KOPT-K1 (cell line): ENCODE measurements around the gene KLK4.

ENCODE experiments used
- H3K27ac ChIP-seq: fragments of 200-600 bp; sonication (generic); 2 replicates; pipeline ENCODE4 v1.5.1; 2016; ENCODE audit warnings: antibody characterized with exemption, mild to moderate bottlenecking, low read depth, low read length; ENCODE audit not compliant: poor library complexity, severe bottlenecking
- H3K36me3 ChIP-seq: fragments of 200-600 bp; sonication (generic); 2 replicates; pipeline ENCODE4 v1.5.1; 2017; ENCODE audit warnings: antibody characterized with exemption, mild to moderate bottlenecking, low read length, moderate library complexity; ENCODE audit not compliant: insufficient read depth
- H3K9me3 ChIP-seq: fragments of 200-600 bp; sonication (generic); 2 replicates; pipeline ENCODE4 v1.5.1; 2017; ENCODE audit warnings: antibody characterized with exemption, low read length, mild to moderate bottlenecking; ENCODE audit not compliant: insufficient read depth, poor library complexity, severe bottlenecking

Gene KLK4

DNA sequence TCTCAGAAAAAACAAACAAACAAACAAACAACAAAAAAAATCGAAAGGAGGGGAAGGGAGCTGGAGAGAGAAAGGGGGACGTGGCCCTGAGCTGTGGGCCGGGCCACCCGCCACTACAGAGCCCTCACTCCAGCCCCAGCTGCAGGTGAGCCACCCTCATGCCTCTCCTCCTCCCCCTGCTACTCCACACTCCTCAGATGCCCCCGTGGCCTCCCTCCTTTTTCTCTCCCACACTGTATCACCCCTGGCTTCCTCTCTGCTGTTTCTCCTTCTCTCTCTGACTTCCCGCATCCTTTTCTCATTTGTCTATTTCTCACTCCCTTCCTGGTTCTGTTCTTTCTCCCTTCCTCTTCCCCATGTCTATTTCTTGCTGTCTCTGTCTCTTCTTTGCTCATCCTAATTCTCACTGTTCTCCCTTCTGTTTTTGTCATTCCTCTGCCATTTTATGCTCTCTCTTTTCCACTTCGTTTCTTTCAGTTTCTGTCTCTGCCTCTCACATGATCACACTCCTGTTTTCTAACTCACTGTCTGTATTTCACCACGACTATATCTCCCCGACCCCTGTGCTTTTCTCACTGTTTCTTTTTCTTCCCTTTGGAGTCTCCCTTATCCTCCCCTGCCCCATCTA is 35.3 kb downstream of the KLK4 start:
- Histone ChIP-seq H3K36me3 (no peaks in the 10 kb centered on the region), H3K27ac (no peak overlapping the region), H3K9me3 (no peaks in the 10 kb centered on the region)

DNA sequence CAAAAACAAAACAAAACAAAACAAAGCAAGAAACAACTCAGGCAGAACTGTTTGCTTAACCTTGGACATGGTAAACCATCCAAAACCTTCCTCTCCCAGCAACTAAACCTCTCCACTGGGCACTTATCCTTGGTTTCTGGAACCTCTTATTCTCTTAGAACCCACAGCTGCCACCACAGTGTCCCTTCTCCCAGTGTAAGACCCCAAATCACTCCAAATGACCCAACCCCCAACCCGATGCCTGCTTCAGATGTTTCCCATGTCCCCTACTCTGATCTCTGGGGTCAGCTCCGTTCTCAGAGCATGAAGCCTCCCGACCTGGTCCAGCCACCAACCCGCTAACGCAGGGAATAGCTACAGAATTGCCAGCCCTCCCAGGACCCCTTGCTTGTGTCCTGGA is 37.0 kb downstream of the KLK4 start:
- no peak overlapping the region for H3K27ac ChIP-seq
- no peaks in the 10 kb centered on the region for H3K9me3 ChIP-seq
- H3K36me3 ChIP-seq: no peaks in the 10 kb centered on the region

DNA sequence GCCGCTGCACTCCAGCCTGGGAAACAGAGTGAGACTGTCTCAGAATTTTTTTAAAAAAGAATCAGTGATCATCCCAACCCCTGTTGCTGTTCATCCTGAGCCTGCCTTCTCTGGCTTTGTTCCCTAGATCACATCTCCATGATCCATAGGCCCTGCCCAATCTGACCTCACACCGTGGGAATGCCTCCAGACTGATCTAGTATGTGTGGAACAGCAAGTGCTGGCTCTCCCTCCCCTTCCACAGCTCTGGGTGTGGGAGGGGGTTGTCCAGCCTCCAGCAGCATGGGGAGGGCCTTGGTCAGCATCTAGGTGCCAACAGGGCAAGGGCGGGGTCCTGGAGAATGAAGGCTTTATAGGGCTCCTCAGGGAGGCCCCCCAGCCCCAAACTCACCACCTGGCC is 38.1 kb downstream of the KLK4 start, which contains the start of gene KLK2:
TSS of gene KLK2 (plus strand) at position 384 of the 400 bp plus-strand sequence. CDS start 35 bp downstream, outside the sequence.
- H3K27ac ChIP-seq: no peak within 1 kb of the TSS
- H3K36me3 ChIP-seq: no peaks in the 10 kb centered on the region
- H3K9me3 ChIP-seq: no peaks in the 10 kb centered on the region

- Histone ChIP-seq H3K36me3 (no peaks in the 10 kb centered on the region), H3K27ac (no peak overlapping the region)
Measured at GRCh38 chr19:50870417-50871089, 40.6 kb downstream of the KLK4 start.

DNA sequence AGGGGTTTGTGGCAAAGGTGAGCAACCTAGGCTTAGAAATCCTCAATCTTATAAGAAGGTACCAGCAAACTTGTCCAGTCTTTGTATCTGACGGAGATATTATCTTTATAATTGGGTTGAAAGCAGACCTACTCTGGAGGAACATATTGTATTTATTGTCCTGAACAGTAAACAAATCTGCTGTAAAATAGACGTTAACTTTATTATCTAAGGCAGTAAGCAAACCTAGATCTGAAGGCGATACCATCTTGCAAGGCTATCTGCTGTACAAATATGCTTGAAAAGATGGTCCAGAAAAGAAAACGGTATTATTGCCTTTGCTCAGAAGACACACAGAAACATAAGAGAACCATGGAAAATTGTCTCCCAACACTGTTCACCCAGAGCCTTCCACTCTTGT is 41.7 kb downstream of the KLK4 start:
- no peak overlapping the region for H3K27ac ChIP-seq
- H3K9me3 ChIP-seq: no peaks in the 10 kb centered on the region

More at GRCh38 chr19:50870417-50871089, 40.6 kb downstream of the KLK4 start:
- H3K9me3 ChIP-seq: no peaks in the 10 kb centered on the region

GRCh38 chr19:50861496-50862286 is 49.5 kb downstream of the KLK4 start:
- no peaks in the 10 kb centered on the region for H3K36me3 ChIP-seq
- no peak overlapping the region for H3K27ac ChIP-seq
- no peaks in the 10 kb centered on the region for H3K9me3 ChIP-seq

More for the DNA sequence above, 41.7 kb downstream of the KLK4 start:
- H3K36me3 ChIP-seq: no peaks in the 10 kb centered on the region

GRCh38 chr19:50861010-50861409 is 50.2 kb downstream of the KLK4 start:
- Histone ChIP-seq H3K9me3 (no peaks in the 10 kb centered on the region), H3K27ac (no peak overlapping the region), H3K36me3 (no peaks in the 10 kb centered on the region)

GRCh38 chr19:50859849-50860248 is 51.3 kb downstream of the KLK4 start:
- Histone ChIP-seq H3K9me3 (no peaks in the 10 kb centered on the region), H3K36me3 (no peaks in the 10 kb centered on the region), H3K27ac (no peak overlapping the region)

DNA sequence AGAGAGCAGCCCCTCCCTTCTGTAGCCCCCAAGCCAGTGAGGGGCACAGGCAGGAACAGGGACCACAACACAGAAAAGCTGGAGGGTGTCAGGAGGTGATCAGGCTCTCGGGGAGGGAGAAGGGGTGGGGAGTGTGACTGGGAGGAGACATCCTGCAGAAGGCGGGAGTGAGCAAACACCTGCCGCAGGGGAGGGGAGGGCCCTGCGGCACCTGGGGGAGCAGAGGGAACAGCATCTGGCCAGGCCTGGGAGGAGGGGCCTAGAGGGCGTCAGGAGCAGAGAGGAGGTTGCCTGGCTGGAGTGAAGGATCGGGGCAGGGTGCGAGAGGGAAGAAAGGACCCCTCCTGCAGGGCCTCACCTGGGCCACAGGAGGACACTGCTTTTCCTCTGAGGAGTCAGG is 52.3 kb downstream of the KLK4 start:
- no peak overlapping the region for H3K27ac ChIP-seq

DNA sequence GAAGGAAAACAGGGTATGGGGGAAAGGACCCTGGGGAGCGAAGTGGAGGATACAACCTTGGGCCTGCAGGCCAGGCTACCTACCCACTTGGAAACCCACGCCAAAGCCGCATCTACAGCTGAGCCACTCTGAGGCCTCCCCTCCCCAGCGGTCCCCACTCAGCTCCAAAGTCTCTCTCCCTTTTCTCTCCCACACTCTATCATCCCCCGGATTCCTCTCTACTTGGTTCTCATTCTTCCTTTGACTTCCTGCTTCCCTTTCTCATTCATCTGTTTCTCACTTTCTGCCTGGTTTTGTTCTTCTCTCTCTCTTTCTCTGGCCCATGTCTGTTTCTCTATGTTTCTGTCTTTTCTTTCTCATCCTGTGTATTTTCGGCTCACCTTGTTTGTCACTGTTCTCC is 53.8 kb downstream of the KLK4 start:
- Histone ChIP-seq H3K27ac (no peak overlapping the region), H3K36me3 (no peaks in the 10 kb centered on the region), H3K9me3 (no peaks in the 10 kb centered on the region)

More for the DNA sequence above, 52.3 kb downstream of the KLK4 start:
- no peaks in the 10 kb centered on the region for H3K36me3 ChIP-seq
- no peaks in the 10 kb centered on the region for H3K9me3 ChIP-seq
